GM12878 (cell line): ENCODE measurements around the gene MSS51. TPM values are rescaled to one million over a fixed set of nuclear protein-coding genes. Genes with fewer than 3 reads are reported as not detected.
A peak's percentile ranks its signal among the peaks of the same experiment; 100 is the strongest.

Source experiments
- BCL11A ChIP-seq: IDR thresholded peaks from 2 replicates; pipeline ENCODE4 v1.6.1; 2011; ENCODE audit warnings: low read depth, low read length
- BHLHE40 ChIP-seq, 2 experiments: fragments of 450-650 bp in 1 of 2; IDR thresholded peaks; 2 replicates each; pipeline ENCODE4 v1.6.1; 2011 to 2017; ENCODE audit warnings: low read depth in 2 of 2, borderline replicate concordance in 1 of 2, improper control_type of control experiment in 1 of 2, low read length in 1 of 2, mild to moderate bottlenecking in 1 of 2
- EGR1 ChIP-seq, 2 experiments: IDR thresholded peaks; 1 replicate in 1 of 2; 2 replicates in 1 of 2; pipeline ENCODE4 v1.6.1; 2011 to 2012; ENCODE audit warnings: low read depth in 2 of 2, low read length in 2 of 2, borderline replicate concordance in 1 of 2, mild to moderate bottlenecking in 1 of 2, moderate library complexity in 1 of 2
- ESRRA ChIP-seq: IDR thresholded peaks from 2 replicates; pipeline ENCODE4 v1.6.1; 2012; ENCODE audit warnings: mild to moderate bottlenecking, low read length, improper control_type of control experiment
- FOXK2 ChIP-seq: fragments of 450-650 bp; IDR thresholded peaks from 2 replicates; pipeline ENCODE4 v1.6.1; 2017; ENCODE audit warnings: mild to moderate bottlenecking, moderate library complexity
- HDAC6 ChIP-seq: fragments of 200-600 bp; sonication (generic); IDR thresholded peaks from one replicate; pipeline ENCODE4 v1.8.0; 2017; ENCODE audit warnings: antibody characterized with exemption; ENCODE audit not compliant: unreplicated experiment
- HSF1 ChIP-seq: fragments of 150-350 bp; IDR thresholded peaks from 2 replicates; pipeline ENCODE4 v1.6.1; 2014; ENCODE audit warnings: mild to moderate bottlenecking, low read depth, low read length
- JUNB ChIP-seq: IDR thresholded peaks from 2 replicates; pipeline ENCODE4 v1.6.1; 2016; ENCODE audit warnings: antibody characterized with exemption, mild to moderate bottlenecking
- MEF2A ChIP-seq: IDR thresholded peaks from 2 replicates; pipeline ENCODE4 v1.6.1; 2011; ENCODE audit warnings: low read depth, mild to moderate bottlenecking, low read length, moderate library complexity; ENCODE audit not compliant: insufficient read depth
- MTA2 ChIP-seq: fragments of 450-650 bp; IDR thresholded peaks from 2 replicates; pipeline ENCODE4 v1.6.1; 2016; ENCODE audit warnings: low read depth, mild to moderate bottlenecking, moderate library complexity
- MYC ChIP-seq: IDR thresholded peaks from 2 replicates; pipeline ENCODE4 v1.6.1; 2011; ENCODE audit warnings: mild to moderate bottlenecking, low read length, moderate library complexity, inconsistent platforms; ENCODE audit not compliant: insufficient read depth, insufficient replicate concordance, insufficient read length, severe bottlenecking
- NR2C1 ChIP-seq: fragments of 450-650 bp; IDR thresholded peaks from 2 replicates; pipeline ENCODE4 v1.6.1; 2017; ENCODE audit warnings: antibody characterized with exemption, mild to moderate bottlenecking, moderate library complexity
- NRF1 ChIP-seq: conservative IDR thresholded peaks from 2 replicates; pipeline ENCODE4 v1.6.1; 2011; ENCODE audit warnings: mild to moderate bottlenecking, low read depth, low read length, improper control_type of control experiment
- PAX8 ChIP-seq: fragments of 450-650 bp; IDR thresholded peaks from 2 replicates; pipeline ENCODE4 v1.6.1; 2017; ENCODE audit warnings: mild to moderate bottlenecking, moderate library complexity
- POLR2AphosphoS5 ChIP-seq: IDR thresholded peaks from 2 replicates; pipeline ENCODE4 v1.6.1; 2011; ENCODE audit warnings: mild to moderate bottlenecking, low read length, inconsistent platforms
- RAD21 ChIP-seq: IDR thresholded peaks from 2 replicates; pipeline ENCODE4 v1.6.1; 2011; ENCODE audit warnings: mild to moderate bottlenecking, low read depth, low read length, moderate library complexity; ENCODE audit not compliant: insufficient read depth
- RAD51 ChIP-seq: fragments of 450-650 bp; IDR thresholded peaks from 2 replicates; pipeline ENCODE4 v1.6.1; 2016; ENCODE audit warnings: moderate library complexity, mild to moderate bottlenecking, inconsistent platforms
- RB1 ChIP-seq: fragments of 450-650 bp; formaldehyde crosslinking; IDR thresholded peaks from 2 replicates; pipeline ENCODE4 v1.6.1; 2017; ENCODE audit warnings: mild to moderate bottlenecking, borderline replicate concordance
- RCOR1 ChIP-seq: conservative IDR thresholded peaks from 2 replicates; pipeline ENCODE4 v1.6.1; 2012; ENCODE audit warnings: low read depth, low read length, improper control_type of control experiment
- SMARCA5 ChIP-seq: fragments of 450-650 bp; IDR thresholded peaks from 2 replicates; pipeline ENCODE4 v1.6.1; 2017; ENCODE audit warnings: mild to moderate bottlenecking
- TCF3 ChIP-seq: IDR thresholded peaks from 2 replicates; pipeline ENCODE4 v1.6.1; 2012; ENCODE audit warnings: low read depth, mild to moderate bottlenecking, low read length, borderline replicate concordance; ENCODE audit not compliant: insufficient read depth
- TCF7 ChIP-seq: IDR thresholded peaks from 2 replicates; pipeline ENCODE4 v1.6.1; 2014; ENCODE audit warnings: antibody characterized with exemption, borderline replicate concordance
- USF2 ChIP-seq: IDR thresholded peaks from 2 replicates; pipeline ENCODE4 v1.6.1; 2011; ENCODE audit warnings: low read depth, low read length, improper control_type of control experiment, borderline replicate concordance
- ZNF274 ChIP-seq: IDR thresholded peaks from one replicate; pipeline ENCODE4 v1.8.0; 2011; ENCODE audit not compliant: insufficient read length, insufficient read depth
- ZNF384 ChIP-seq: IDR thresholded peaks from 2 replicates; pipeline ENCODE4 v1.6.1; 2012; ENCODE audit warnings: low read depth, mild to moderate bottlenecking, low read length, improper control_type of control experiment, borderline replicate concordance
- polyA plus RNA-seq, 11 experiments: library from polyadenylated mRNA; depleted of rRNA in 4 of 11; unstranded in 6 of 11; stranded (reverse) in 5 of 11; fragments of >200 nt; fragmentation: Nextera tagmentation in 4 of 11; fragmentation: Illumina TruSeq in 1 of 11; extraction: Ambion mirVana in 4 of 11; extraction: Trizol in 1 of 11; gene quantifications; 1 replicate in 1 of 11; 2 replicates in 10 of 11; pipeline versions ENCODE4 v1.2.1 to v1.2.3, GENCODE V29; 2011 to 2016; ENCODE audit warnings: inconsistent platforms in 2 of 11, missing spikeins in 2 of 11, low read depth in 1 of 11
- total RNA-seq, 4 experiments: library from RNA; depleted of rRNA in 3 of 4; stranded (reverse); fragments of >200 nt in 3 of 4; fragmentation: Illumina TruSeq in 1 of 4; extraction: Trizol in 1 of 4; gene quantifications; 2 replicates each; pipeline versions ENCODE4 v1.2.1 to v1.2.3, GENCODE V29; 2013 to 2021
- TF ChIP-seq, protein P1 (sequence below): fragments of 450-650 bp; IDR thresholded peaks from 2 replicates; pipeline ENCODE4 v1.6.1; 2017; ENCODE audit warnings: mild to moderate bottlenecking, low read depth, inconsistent platforms; ENCODE audit not compliant: poor library complexity, severe bottlenecking

MSS51 gene
- total and polyA plus RNA-seq, 10 of the 15 experiments (the other 5 are each of a cell fraction or from before 2014, with no cell fraction given), result 0.06 to 2.1 (median 1.5) TPM

DNA sequence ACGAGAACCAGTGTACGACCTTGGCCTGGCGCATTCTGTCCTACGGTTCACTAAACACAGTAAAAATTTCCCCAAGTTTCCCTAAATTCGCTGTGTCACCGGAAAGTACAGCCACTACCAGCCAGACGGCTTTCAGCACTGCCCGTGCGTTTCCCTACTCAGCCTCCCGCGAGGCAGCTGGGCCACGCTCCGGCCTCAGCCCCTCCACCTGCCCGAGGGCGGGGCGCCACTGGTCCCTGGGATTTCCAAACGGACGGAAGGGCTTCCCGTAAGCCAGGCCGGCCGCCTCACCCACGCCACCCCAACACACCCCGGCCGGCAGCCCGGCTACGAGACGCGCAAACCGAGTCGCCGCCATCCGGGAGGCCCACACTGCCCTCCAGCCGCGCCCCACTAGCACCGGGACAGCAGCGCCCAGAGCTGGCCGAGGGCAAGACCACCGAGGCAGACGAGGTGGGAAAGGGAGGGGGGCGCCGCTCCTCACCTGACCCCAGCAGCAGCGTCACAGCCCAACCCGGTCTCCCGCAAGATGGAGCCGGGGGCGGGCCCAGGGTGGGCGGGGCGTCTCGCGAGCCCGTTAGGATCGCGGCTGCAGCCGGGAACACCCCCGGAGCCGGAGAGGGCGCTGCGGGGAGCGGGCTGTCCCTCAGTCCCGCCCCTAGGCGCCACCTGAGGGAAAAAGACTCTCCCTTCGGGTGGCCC, 19.7 kb downstream of the MSS51 start, which contains the start of gene ANXA7 (continued):
- TF ChIP-seq, protein P1, sequence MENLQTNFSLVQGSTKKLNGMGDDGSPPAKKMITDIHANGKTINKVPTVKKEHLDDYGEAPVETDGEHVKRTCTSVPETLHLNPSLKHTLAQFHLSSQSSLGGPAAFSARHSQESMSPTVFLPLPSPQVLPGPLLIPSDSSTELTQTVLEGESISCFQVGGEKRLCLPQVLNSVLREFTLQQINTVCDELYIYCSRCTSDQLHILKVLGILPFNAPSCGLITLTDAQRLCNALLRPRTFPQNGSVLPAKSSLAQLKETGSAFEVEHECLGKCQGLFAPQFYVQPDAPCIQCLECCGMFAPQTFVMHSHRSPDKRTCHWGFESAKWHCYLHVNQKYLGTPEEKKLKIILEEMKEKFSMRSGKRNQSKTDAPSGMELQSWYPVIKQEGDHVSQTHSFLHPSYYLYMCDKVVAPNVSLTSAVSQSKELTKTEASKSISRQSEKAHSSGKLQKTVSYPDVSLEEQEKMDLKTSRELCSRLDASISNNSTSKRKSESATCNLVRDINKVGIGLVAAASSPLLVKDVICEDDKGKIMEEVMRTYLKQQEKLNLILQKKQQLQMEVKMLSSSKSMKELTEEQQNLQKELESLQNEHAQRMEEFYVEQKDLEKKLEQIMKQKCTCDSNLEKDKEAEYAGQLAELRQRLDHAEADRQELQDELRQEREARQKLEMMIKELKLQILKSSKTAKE, result peak; percentile 5
- TF ChIP-seq RAD51 (no peak), MTA2 (no peak), POLR2AphosphoS5 (peak; percentile 75), NRF1 (no peak), MEF2A (no peak), BCL11A (no peak), MYC (no peak), JUNB (no peak), ESRRA (no peak), EGR1 (IDR thresholded peaks at IDR 0.05; ENCODE audit: borderline replicate concordance in 1 of 2, low read depth in 2 of 2, low read length in 2 of 2) (peak in 1 of 2 experiments; percentile 49; a peak in 2 of 3 replicates), RCOR1 (no peak), USF2 (no peak), BHLHE40 (IDR thresholded peaks at IDR 0.05; ENCODE audit: borderline replicate concordance in 1 of 2, low read depth in 2 of 2, low read length in 1 of 2) (peak; percentile 14 to 86; a peak in 3 of 4 replicates), FOXK2 (no peak), HDAC6 (no peak), RAD21 (no peak), ZNF384 (no peak), NR2C1 (no peak; the same call in 1 of the 2 replicates), PAX8 (no peak), TCF3 (0 out of 2 replicates have a peak, but pooled peaks have one; percentile 25), TCF7 (no peak), SMARCA5 (peak; percentile 21; the same call in 1 of the 2 replicates), ZNF274 (no peak), HSF1 (no peak), RB1 (peak; percentile 48; the same call in 1 of the 2 replicates)
